ENCODE results near the gene PROM1.

Gene PROM1

DNA sequence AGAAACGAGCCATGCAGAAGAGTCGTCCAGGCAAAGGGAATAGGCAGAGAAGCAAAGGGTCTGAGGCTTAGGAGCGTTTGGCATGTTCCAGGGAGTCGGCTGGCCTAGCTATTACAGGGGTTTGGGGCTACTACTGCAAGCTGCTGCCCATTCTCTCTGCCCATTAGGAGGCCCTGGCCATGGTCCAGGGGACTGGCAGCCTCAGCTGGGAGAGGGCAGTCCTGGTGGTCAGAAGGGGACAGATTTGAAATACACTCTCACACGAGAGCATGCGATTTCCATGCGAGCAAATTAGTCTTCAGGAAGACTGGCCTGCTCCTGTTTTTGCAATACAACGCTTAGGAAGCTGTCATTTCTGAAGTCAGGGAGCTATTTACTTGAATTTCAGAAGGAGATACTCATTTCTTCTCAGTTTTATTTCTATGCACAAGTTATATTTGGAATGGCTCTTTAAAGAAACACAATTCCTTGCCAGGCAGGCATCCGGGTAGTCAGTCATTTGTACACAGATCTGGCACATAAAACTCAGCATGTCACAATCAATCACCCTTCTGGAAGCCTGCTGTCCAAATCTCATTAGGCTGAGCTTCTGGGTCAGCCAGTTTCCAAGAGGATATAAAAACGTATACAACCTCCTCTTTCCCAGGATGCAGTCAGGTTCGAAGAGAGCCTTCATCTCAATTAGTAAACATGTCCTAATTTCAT is 27.0 kb downstream of the PROM1 start:
- no peak for DNase-seq (ENCODE audit: low read depth)
- no peak overlapping the region for H3K4me3 ChIP-seq (ENCODE audit: control insufficient read depth, low read depth, low read length)
- TF ChIP-seq CTCF (IDR thresholded peaks at IDR 0.05; ENCODE audit: control insufficient read depth, insufficient read depth, low read depth, low read length, missing control alignments): no peak

DNA sequence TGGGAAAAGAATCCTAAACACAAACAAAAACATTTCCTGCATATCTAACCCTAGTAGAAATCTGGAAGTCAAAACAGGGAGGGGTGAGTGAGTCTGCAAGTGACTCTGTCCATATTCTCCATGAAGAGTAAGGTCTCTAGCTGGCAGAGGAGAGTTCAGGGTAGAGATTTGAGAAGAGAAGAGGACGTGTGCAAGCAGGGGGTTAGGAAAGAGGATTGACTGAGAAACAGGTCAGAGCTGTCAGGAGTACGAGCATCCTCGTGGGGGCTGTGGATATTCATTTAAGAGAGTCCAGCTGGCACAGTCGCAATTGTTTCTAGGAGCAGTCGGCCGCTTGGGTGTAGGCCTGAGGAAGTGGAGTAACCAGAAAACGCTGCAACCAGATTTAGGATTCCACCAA is 27.9 kb downstream of the PROM1 start:
- no peak for DNase-seq (ENCODE audit: low read depth)
- H3K4me3 ChIP-seq (ENCODE audit: control insufficient read depth, low read depth, low read length): no peak overlapping the region
- no peak for TF ChIP-seq CTCF (IDR thresholded peaks at IDR 0.05; ENCODE audit: control insufficient read depth, insufficient read depth, low read depth, low read length, missing control alignments)

GRCh38 chr4:16055471-16055870 is 28.4 kb downstream of the PROM1 start:
- DNase-seq (ENCODE audit: low read depth): no peak
- no peak overlapping the region for H3K4me3 ChIP-seq (ENCODE audit: control insufficient read depth, low read depth, low read length)
- TF ChIP-seq CTCF (IDR thresholded peaks at IDR 0.05; ENCODE audit: control insufficient read depth, insufficient read depth, low read depth, low read length, missing control alignments): no peak

DNA sequence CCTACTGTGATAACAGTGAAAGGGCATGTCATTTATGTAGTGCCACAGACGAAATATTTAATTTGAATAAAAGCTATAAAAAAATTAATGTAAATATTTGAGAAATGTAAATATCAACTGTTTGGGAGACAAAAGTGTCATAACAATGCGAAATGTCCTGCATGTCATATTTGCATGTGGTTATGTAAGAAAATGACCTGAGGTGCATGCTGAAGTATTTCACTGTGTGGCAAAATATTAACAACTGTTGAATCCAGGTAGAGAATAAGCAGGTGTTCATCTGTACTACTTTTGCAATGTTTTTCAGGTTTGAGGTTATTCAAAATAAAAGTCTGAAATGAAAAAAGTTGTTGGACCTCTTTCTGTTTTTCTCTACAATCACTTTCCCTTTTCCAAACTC is 30.9 kb downstream of the PROM1 start:
- TF ChIP-seq CTCF (IDR thresholded peaks at IDR 0.05; ENCODE audit: control insufficient read depth, insufficient read depth, low read depth, low read length, missing control alignments): no peak
- no peak overlapping the region for H3K4me3 ChIP-seq (ENCODE audit: control insufficient read depth, low read depth, low read length)
- DNase-seq (ENCODE audit: low read depth): no peak

GRCh38 chr4:16051980-16052379 is 31.8 kb downstream of the PROM1 start:
- no peak overlapping the region for H3K4me3 ChIP-seq (ENCODE audit: control insufficient read depth, low read depth, low read length)
- TF ChIP-seq CTCF (IDR thresholded peaks at IDR 0.05; ENCODE audit: control insufficient read depth, insufficient read depth, low read depth, low read length, missing control alignments): no peak
- DNase-seq (ENCODE audit: low read depth): no peak

- DNase-seq (ENCODE audit: low read depth): no peak
- H3K4me3 ChIP-seq (ENCODE audit: control insufficient read depth, low read depth, low read length): no peak overlapping the region
- TF ChIP-seq CTCF (IDR thresholded peaks at IDR 0.05; ENCODE audit: control insufficient read depth, insufficient read depth, low read depth, low read length, missing control alignments): no peak
These were observed 32.7 kb downstream of the PROM1 start for GRCh38 chr4:16051132-16051531.
